Thoracic aorta (tissue), 2 donors: ENCODE data around the gene STX11. TPM values are rescaled to one million over a fixed set of nuclear protein-coding genes. Genes with fewer than 3 reads are reported as not detected.

Experiments used
- ATAC-seq: fragments of 150-250 bp; one replicate; pipeline ENCODE4 v1.8.0; 2017; ENCODE audit warnings: low read depth; ENCODE audit not compliant: insufficient number of reproducible peaks, low FRiP score
- DNase-seq: peaks from one replicate; pipeline ENCODE4 v3.0.0-alpha.2; 2020; ENCODE audit warnings: low spot score
- H3K27ac ChIP-seq, 2 donors: fragments of 200-600 bp; sonication (generic); 1 replicate in 1 of 2; 2 replicates in 1 of 2; pipeline ENCODE4 v1.5.1; 2016; ENCODE audit warnings: mild to moderate bottlenecking in 2 of 2, moderate library complexity in 2 of 2
- H3K27me3 ChIP-seq: fragments of 200-600 bp; sonication (generic); replicated peaks from 2 replicates; pipeline ENCODE4 v1.6.0; 2016; ENCODE audit warnings: mild to moderate bottlenecking; ENCODE audit not compliant: insufficient read depth
- H3K36me3 ChIP-seq: fragments of 200-600 bp; sonication (generic); one replicate; pipeline ENCODE4 v1.5.1; 2016
- H3K4me1 ChIP-seq, 2 donors: fragments of 200-600 bp; sonication (generic); 1 replicate in 1 of 2; 2 replicates in 1 of 2; pipeline versions ENCODE4 v1.5.1 to v1.6.0; 2016; ENCODE audit warnings: low read depth in 2 of 2, mild to moderate bottlenecking in 1 of 2; ENCODE audit not compliant: control insufficient read depth in 1 of 2
- H3K4me3 ChIP-seq: fragments of 200-600 bp; sonication (generic); 2 replicates; pipeline ENCODE4 v1.5.1; 2016; ENCODE audit warnings: mild to moderate bottlenecking
- H3K9me3 ChIP-seq: fragments of 200-600 bp; sonication (generic); 2 replicates; pipeline ENCODE4 v1.5.1; 2016
- total RNA-seq, 2 donors: library from RNA; depleted of rRNA; stranded (reverse); fragments of >200 nt; gene quantifications; one replicate each; pipeline versions ENCODE4 v1.1.0 to v1.2.3, GENCODE V29; 2016
- TF ChIP-seq, protein P1 (sequence below): fragments of 200-600 bp; sonication (generic); IDR thresholded peaks from one replicate; pipeline ENCODE4 v1.5.1; 2019; ENCODE audit warnings: antibody characterized with exemption

STX11 gene
- total RNA-seq, 2 donors from 2014 or later, result 12.1 to 17.2 TPM

DNA sequence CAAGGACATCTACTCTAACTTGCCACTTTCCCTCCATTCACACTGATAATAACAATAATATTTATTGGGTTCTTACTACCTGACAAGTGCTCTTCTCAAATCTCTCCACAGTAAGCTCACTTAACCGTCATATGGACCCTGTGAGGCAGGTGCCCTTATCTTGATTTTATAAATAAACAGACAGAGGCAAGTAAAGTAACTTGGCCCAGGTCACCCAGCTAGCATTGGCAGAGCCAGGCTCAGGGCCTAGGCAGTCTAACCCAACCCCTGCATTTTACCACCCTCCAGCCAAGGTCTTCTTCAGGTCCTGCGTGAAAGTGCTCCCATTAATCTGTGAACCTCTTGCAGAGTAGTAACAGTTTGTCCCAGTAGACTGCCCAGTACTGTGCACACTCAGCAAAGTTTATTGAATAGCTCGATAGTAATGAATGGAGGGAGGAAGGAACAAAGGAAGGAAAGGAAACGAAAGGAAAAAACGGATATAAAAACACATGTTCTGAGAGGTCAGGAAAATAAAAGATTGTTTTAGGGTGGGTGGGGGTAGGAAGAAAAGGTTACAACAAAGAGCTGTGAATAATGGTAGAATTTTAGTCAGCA, 17.0 kb upstream of the STX11 start:
- no peaks in the 10 kb centered on the region for H3K27me3 ChIP-seq
- H3K36me3 ChIP-seq, result no peaks in the 10 kb centered on the region
- TF ChIP-seq, protein P1, sequence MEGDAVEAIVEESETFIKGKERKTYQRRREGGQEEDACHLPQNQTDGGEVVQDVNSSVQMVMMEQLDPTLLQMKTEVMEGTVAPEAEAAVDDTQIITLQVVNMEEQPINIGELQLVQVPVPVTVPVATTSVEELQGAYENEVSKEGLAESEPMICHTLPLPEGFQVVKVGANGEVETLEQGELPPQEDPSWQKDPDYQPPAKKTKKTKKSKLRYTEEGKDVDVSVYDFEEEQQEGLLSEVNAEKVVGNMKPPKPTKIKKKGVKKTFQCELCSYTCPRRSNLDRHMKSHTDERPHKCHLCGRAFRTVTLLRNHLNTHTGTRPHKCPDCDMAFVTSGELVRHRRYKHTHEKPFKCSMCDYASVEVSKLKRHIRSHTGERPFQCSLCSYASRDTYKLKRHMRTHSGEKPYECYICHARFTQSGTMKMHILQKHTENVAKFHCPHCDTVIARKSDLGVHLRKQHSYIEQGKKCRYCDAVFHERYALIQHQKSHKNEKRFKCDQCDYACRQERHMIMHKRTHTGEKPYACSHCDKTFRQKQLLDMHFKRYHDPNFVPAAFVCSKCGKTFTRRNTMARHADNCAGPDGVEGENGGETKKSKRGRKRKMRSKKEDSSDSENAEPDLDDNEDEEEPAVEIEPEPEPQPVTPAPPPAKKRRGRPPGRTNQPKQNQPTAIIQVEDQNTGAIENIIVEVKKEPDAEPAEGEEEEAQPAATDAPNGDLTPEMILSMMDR, result no peak
- no peak overlapping the region for H3K4me3 ChIP-seq
- DNase-seq, result no peak
- ATAC-seq, result no peak
- H3K27ac ChIP-seq, result no peak overlapping the region
- H3K4me1 ChIP-seq, result peaks cover 0 to 10% of the 10 kb centered on the region in 2 donors
- H3K9me3 ChIP-seq, result no peaks in the 10 kb centered on the region

DNA sequence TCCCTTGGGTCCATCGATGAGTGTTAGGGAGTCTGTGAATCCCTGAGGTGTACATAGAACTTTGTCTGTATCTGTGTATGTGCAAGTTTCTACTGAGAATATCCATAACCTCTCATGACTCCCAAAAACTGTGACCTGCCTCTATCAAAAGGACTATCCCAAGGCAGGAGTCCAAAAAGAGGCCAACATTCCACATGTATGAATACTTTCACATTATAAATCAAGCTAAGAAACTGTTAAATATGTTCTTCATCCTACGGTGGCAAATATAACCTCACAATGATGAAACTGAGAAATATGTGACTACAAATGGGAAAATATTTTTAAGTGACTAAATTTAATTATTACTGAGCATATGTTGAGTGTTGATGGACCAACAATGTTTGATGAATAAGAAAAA, 16.1 kb upstream of the STX11 start:
- H3K27me3 ChIP-seq, result no peaks in the 10 kb centered on the region
- H3K9me3 ChIP-seq, result no peaks in the 10 kb centered on the region
- no peak for DNase-seq
- no peak overlapping the region for H3K27ac ChIP-seq
- no peak for ATAC-seq
- no peaks in the 10 kb centered on the region for H3K36me3 ChIP-seq
- TF ChIP-seq, protein P1, result no peak
- H3K4me3 ChIP-seq, result no peak overlapping the region
- H3K4me1 ChIP-seq, result peaks cover 0 to 10% of the 10 kb centered on the region in 2 donors

DNA sequence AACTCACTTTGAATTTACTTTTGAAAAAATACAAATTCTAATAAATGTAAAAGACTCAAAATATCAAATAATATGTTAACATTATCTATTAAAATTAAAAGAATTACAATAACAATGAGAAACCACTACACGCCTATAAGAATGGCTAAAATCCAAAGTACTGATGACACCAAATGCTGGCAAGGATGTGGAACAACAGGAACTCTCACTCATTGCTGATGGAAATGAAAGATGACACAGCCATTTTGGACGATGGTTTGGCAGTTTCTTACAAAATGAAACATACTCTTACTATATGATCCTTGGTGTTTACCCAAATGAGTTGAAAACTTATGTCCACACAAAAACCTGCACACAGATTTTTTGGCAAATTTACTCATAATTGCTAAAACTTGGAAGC, 15.6 kb upstream of the STX11 start:
- DNase-seq (no peak), ATAC-seq (no peak)
- H3K27me3 ChIP-seq, result no peaks in the 10 kb centered on the region
- H3K4me3 ChIP-seq, result no peak overlapping the region
- H3K36me3 ChIP-seq, result no peaks in the 10 kb centered on the region
- peaks cover 0 to 10% of the 10 kb centered on the region in 2 donors for H3K4me1 ChIP-seq
- TF ChIP-seq, protein P1, result no peak
- H3K9me3 ChIP-seq, result no peaks in the 10 kb centered on the region
- H3K27ac ChIP-seq, result no peak overlapping the region

DNA sequence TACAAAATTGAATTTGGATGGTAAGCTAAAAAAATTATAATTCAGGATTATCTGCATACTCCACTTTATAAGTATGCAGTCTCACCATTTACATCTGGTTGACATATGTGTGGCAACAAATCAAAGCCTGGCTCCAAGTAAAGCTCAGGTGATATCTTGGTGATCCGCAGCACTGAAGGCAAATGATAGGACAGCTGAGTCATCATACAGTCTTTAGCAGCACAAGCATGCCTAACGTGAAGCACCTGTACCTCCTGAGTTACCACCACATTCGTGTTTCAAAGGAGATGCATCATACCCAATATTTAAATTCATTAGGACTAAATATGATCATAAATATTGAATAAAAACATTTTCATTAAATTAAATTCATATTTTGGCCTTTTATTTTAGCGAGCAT, 11.8 kb upstream of the STX11 start:
- H3K36me3 ChIP-seq, result no peaks in the 10 kb centered on the region
- no peaks in the 10 kb centered on the region for H3K9me3 ChIP-seq
- H3K4me3 ChIP-seq, result no peak overlapping the region
- no peaks in the 10 kb centered on the region for H3K27me3 ChIP-seq
- H3K27ac ChIP-seq, result no peak overlapping the region
- no peaks in the 10 kb centered on the region for H3K4me1 ChIP-seq
- TF ChIP-seq, protein P1, result no peak
- DNase-seq (no peak), ATAC-seq (no peak)

DNA sequence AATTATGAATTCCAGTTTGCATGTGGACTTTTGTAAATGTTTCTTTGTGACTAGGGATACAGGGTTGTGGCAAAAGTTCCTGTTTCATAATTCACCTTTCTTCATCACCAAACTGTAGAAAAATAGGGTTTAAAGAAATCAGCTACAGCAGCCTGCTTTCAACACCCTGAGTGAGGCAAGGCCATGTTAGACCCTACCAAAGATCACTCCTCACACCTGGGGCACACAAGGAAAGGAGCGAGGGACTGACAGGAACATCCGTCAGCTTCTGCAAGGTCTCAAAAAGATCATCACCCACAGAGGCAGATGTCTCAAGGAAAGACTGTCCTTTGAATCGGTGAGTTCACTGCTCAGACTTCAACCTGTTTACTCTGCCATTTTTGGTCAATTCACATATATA, 10.5 kb upstream of the STX11 start:
- TF ChIP-seq, protein P1, result no peak
- no peak overlapping the region for H3K27ac ChIP-seq
- DNase-seq (no peak), ATAC-seq (no peak)
- no peaks in the 10 kb centered on the region for H3K4me1 ChIP-seq
- no peaks in the 10 kb centered on the region for H3K27me3 ChIP-seq
- no peaks in the 10 kb centered on the region for H3K36me3 ChIP-seq
- H3K9me3 ChIP-seq, result no peaks in the 10 kb centered on the region
- no peak overlapping the region for H3K4me3 ChIP-seq
